Measurements from ENCODE around the gene AP1B1. TPM values are rescaled to one million over a fixed set of nuclear protein-coding genes. Genes with fewer than 3 reads are reported as not detected.

Gene AP1B1
- total and polyA plus RNA-seq, 2 of the 8 experiments (the other 6 are each of a cell fraction or from before 2014, with no cell fraction given): 64.2 to 86.8 TPM

DNA sequence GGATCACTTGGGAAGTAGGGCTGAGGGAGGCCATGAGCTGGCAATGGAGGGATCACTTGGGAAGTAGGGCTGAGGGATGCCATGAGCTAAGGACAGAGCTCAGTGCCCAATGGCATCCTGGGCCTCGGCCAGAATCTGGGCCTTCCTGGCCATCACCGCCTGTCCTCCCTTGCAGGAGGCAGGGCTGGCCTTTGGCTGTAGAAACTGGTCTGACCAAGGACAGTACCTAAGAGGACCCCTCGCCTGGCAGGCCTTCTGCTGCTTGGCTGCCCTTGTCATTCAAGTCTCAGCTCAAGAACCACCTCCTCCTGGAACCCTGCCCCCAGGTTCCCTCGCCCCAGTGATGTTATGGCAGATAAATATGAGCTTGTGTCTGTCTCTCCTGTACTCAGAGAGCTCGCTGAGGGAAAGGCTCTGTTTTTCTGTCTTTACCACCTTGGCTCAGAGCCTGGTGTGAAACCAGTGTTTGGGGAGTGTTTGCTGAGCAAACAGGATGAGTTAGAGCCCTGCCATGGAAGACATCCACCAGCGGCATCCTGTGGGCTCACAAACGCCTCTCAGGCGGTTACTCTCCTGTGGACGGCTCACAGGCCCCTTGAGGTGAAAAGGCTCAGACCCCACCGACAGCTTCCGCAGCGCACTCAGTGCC is 53.5 kb downstream of the AP1B1 start (continued):
- TF ChIP-seq NANOG (IDR thresholded peaks at IDR 0.05; ENCODE audit: insufficient read depth, low read depth, low read length, poor library complexity, severe bottlenecking) (no peak), POLR2AphosphoS5 (IDR thresholded peaks at IDR 0.05; ENCODE audit: low read depth, low read length) (no peak)
- TF ChIP-seq, protein P1, sequence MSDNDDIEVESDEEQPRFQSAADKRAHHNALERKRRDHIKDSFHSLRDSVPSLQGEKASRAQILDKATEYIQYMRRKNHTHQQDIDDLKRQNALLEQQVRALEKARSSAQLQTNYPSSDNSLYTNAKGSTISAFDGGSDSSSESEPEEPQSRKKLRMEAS (IDR thresholded peaks at IDR 0.05): no peak

Measured in H1 (cell line).